Activated T-cell treated with anti-CD3 and anti-CD28 coated beads for 24 hours (primary cell): ENCODE data around the gene DPM2.

Experiments used
- DNase-seq: peaks from one replicate; pipeline ENCODE4 v3.0.0-alpha.2; 2020; ENCODE audit warnings: low read depth

The DPM2 gene

DNA sequence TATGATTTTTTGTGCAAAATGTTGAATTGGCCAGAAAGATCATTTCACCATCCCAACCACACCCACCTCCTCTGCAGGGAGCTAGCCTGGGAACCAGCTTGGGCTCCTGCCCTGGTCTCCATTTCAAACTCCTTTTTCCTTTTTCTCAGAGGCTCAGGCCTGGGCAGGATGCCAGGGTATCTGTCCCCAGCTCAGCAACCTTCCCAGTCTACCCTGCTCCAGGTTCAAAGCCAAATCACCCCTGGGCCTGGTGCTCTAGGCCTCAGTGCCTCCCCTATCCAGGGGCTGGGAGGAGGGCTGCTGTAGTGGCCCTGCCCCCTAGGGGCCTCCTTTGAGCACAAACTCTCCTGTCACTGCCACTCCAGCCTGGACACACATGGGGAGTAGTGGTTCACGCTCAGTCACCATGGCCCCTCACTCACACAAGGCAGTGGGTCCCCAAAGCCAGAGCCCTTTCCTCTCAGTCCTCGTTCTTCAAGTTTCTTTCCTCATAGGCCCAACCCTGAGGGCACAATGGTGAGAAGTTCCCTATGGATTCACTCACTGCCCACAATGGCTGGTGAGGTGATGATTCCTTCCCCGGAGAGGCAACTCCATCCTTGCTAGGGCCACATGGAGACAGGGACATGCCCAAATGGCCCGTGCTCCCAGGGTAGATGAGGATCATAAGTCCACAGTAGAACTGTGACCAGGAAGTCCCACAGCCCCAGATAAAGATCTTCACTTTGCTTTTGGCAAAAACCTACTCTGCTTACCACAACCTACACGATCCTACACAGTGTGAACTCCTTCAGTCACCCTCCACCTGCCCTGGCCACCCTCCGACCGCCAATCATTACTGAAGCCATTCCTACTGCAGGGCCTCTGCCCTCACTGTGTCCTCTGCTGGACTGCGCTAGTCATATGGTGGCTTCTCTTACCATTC is 19.2 kb downstream of the DPM2 start:
- no peak for DNase-seq

DNA sequence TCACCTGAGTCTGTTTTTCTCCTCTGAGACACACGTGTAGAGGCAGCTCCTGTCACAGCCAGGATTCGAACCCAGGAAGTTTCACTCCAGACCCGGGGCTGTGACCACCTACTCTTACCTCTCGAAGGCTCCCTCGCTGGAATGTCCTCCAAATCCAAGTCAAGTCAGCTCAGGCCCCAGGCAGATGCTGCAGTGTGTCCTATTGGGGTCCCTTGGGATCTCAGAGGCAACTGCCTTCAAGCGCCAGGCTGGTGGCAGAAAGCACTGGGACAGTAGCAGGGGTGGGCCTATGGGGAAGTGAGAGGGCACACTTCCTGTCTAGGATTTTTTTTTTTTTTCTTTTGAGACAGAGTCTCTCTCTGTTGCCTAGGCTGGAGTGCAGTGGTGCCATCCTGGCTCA is 20.1 kb downstream of the DPM2 start:
- no peak for DNase-seq

DNA sequence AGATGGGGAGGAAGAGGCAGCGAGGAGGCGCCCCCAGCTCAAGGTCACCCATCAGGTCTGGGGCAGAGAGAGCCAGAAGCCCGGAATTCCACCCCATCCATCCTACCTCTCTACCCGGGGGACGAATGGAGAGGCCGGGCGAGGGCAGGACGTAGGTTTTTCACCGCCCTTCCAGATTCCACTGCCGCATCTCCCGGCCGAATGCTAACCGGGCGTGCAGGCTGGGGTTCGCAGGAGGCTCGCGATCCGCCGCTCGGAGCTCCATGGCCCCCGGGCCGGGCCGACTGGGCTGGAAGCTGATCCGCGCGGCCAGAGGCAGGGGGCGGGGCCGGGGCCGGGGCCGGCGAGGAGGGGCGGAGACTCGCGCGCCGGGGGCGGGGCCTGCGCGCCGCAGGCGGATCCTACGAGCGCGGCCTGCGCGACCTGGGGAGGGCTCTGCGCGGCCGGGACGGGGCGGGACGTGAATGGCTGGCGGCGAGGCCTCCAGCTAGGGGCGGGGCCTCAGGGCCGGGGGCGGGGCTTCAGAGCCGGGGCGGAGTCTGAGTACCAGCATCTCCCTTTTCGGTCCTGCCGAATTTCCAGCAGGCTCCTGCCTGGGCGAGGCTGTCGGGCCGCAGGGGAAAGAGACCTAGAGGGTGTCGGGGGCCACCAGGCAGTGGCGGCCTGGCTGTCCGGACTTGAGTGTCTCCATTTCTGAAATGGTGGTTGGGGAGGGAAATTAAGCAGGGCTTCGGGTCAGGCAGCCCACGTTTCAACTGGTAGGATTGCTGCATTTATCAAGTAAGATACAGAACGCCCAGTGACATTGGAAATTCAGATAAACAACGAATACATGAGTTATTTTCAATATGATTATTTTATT is 20.7 kb downstream of the DPM2 start, which contains the start of gene ST6GALNAC4:
Gene ST6GALNAC4 (minus strand): TSS at position 322 of the 862 bp plus-strand sequence. CDS start 622 bp downstream, outside the sequence.
- peak; percentile 94 for DNase-seq

DNA sequence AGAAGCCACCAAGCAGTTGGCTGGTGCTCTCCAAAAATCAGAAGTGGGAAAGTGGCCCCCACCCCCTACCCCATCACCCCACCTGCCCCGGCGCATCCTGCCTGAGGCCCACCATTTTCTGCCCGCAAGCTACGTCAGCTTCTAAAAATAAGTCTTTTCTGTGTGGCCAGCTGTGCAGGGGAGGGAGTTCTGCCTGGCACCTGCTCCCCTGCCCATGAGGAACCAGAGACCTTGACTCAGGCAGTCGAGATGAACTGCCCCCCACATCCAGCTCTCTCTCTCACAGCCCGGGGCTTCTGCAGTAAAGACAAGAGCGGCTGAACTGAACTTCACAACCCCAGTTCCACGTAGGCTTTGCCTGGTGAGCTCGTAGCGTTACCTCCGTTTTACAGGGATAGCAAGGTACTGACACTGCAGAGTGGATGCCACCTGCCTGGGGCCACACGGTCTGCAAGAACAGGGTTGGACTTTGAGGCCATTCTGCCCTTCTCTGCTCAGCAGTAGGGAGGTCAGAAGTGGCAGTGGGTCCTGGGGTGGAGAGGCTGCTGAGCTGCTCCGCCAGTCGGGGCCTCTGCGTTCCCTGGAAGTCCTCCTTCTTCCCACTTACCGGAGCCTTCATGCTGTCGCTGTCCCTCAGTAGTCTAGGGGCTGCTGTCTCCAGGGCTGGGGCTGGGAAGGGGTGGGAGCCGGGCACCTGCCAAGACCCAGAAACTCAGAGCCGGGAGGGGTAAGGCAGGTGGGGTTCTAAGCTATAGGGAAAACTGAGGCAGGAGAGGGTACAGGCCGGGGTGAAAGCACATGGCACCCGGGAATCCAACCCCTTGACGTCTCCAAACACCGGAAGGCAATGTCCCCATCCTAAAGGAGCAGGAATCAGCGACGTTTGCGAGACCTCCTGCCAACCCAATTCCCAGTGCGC is 21.6 kb downstream of the DPM2 start:
- no peak for DNase-seq

DNA sequence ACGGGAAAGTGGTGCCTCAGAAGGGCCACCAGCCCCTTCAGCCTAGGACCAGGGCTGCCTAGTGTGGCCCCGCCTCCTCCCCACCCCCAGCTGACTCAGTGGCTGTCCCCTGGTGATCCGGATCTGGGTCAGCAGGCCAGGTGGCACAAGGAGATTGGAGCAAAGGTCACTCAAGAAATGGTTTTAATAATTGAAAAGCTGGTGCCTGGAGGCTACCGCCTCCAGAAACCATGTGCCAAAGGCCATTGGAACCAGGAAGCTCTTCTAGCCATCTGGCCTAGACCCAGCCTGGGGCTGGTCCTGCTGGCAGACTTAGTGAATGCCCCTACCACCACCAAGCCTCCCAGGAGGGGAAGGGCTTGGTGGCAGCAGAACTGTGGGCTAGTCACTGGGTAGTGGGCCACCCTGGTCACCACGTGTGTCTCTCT is 22.3 kb downstream of the DPM2 start:
- no peak for DNase-seq

DNA sequence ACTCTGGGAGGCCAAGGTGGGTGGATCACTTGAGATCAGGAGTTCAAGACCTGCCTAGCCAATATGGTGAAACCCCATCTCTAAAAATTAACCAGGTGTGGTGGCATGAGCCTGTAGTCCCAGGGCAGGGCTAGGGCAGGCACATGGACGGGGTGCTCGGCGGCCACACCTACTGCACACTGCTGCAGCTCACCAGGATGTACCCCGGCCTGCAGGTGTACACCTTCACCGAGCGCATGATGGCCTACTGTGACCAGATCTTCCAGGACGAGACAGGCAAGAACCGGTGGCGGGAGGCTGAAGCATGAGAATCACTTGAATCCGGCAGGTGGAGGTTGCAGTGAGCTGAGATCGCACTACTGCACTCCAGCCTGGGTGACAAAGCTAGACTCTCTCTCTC is 24.0 kb downstream of the DPM2 start:
- DNase-seq: no peak

DNA sequence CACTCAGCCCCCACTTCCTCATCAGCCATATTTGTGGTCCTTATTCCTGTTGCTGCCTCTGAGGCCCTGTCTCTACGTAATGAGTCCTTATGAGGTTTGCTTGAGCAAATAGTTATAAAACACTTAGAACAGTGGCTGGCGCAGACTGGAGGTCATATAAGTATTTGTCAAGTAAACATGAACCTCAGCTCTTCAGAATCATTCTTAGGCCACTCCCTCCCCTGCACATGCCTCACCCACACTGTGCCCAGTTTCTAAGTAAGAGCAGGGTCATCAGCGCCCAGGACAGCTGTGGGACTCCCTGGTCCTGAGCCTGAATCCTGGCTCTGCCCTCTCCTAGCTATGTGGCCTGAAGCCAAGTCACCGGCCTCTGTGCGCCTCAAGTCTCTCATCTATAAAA is 24.8 kb downstream of the DPM2 start:
- no peak for DNase-seq

DNA sequence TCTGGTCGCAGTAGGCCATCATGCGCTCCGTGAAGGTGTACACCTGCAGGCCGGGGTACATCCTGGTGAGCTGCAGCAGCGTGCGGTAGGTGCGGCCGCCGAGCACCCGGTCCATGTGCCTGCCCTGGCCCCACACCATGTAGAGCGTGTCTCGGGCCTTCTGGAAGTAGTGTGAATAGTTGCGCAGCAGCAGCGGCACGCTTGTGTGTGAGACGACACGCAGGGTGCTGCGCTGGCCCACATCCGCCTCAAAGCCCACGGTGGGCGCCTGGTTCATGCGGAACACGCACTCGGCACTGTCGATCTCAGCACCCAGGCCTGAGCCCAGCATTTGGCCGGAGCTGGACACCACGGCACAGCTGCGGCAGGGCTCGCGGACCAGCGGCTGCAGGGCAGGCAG is 25.4 kb downstream of the DPM2 start:
- no peak for DNase-seq

DNA sequence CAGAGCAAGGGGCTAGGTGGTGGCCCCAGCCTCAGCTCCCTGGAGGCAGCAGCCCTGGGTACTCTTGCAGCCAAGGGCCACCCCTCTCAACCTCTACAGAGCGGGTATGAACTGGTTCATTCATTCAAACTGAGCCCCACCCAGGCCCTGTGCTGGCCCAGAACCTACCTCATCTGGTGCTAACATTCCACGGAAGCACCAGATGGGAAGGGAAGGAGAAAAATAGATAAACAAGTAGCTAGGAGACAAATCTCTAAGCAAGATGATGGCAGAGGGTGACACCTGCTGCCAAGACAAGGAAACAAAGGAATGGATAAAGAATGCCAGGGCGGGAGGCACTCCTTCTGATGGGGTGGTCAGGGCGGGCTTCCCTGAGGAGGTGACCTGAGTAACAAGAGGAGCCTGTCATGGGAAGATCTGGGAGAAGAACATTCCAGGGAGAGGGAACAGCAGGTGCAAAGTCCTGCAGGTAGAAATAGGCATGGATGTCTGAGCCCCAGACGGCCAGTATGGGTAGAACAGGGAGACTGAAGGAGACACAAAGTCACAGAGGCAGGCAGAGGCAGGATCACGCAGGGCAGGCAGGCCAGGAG is 26.9 kb downstream of the DPM2 start:
- DNase-seq: no peak

DNA sequence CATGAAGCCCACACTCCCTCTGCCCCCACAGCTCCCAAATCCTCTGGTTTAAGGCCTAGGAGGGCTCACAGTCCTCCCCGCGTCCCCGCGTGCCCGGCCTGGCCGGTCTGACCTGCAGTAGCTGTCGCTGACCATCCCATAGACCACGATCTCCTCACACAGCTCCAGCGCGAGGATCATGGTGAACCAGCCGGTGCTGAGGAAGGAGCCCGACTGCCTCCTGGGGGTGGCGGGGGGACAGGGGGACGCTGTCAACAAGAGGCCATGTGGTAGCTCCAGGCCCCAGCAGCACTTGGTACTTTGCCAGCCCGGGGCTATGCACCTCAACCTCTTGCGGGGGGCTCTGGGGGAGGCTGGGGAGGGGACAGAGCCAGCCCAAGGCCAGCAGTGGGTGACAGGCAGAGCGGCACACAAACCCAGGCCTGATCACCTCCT is 27.8 kb downstream of the DPM2 start:
- no peak for DNase-seq

DNA sequence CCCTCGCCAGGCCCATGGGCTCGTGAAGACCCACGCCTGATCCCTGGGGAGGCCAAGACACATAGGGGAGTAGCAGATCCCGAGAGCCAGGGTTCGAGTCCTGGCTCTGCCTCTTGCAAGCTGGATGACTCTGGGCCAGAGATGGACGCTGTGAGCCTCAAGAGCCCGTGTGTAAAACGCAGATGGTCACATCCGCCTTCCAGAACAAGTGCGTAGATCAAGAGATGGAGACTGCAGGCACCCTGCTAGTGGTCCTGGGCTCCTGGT is 29.1 kb downstream of the DPM2 start:
- no peak for DNase-seq

DNA sequence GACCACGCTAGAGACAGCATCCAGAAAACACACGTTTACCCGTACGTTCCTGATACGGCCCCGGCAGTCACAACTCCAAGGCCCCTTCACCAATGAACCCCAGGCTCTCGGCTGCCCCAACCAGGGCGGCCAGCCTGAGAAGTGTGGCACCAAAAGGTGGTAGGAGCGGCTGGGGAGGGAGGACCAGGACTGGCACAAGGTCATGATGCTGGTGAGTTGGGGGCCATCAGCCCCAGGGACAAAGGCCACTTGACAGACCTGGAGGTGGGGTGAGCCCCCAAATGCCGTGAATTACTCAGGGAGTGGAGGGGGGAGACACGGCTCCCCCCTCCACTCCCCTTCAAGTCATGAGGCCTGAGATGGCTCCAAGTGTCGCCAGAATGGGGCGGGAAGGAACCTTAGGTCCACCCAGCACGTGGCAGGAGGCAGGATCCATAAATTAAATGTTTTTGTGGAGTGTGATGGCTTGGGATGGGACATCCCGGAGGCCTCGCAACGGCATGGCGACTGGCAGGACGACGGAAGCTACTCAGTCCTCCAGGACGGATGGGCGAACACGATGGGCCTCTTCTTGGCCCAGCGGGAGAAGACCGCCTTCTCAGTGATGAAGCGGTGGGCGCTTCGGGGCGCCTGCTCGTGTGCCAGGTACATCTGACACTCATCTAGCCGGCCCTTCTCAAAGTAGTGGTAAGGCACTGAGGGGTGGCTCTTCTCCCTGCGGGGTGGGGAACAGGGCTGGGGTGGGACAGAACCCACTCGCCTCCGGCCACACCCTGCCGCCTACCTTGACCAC is 29.6 kb downstream of the DPM2 start:
- DNase-seq: no peak

DNA sequence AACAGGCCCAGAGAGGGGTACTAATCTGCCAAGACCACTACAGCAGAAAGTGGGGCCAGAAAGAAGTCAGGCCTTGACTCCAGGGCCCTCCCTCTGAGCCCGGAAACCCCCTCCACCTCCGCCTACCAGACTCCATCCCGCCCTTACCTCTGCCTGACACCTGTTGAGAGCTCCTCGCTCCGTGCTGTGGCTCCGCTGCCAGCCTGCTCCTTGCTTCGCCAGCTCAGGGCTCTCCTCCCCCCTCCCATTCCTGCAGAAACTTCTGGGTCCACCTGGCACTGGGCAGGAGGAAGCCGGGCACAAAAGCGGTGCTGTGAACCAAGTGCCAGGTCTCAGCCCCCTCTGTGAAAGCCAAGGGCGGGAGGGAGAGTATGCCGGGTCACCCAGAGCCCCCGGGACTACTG is 31.9 kb downstream of the DPM2 start:
- no peak for DNase-seq

DNA sequence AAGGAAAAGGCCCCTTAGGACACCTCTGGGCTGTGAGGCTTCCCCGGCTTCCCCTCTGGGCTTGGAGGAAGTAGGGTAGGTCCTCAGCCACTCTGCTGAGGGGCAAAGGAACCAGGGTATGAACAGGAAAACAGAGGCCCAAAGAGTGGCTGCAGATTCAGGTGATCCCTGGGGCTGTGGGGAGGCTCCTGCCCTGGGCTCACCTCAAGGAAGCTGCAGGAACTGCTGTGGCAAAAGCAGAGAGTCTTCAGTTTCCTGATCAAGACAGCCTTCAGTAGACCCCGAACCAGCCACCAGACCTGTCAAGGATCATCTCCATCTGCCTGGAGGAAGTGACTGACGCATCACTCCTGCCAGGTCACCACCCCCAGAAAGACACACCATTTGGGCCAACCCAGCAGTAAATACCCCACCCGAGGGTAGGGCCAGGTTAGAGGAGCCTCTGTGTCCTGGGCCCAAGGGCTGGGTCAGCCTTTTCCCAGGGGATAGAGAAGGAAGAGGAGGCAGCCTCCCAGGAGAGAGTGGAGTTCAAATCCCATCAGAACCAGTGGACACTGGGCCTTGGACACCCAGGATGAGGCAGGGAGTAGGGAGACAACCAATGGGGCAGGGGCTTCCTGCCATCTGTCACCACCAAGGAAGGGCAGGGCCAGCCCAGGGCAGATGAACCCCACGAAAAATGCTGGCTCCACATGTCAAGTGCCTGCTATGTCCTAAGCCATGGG is 32.5 kb downstream of the DPM2 start:
- no peak for DNase-seq

DNA sequence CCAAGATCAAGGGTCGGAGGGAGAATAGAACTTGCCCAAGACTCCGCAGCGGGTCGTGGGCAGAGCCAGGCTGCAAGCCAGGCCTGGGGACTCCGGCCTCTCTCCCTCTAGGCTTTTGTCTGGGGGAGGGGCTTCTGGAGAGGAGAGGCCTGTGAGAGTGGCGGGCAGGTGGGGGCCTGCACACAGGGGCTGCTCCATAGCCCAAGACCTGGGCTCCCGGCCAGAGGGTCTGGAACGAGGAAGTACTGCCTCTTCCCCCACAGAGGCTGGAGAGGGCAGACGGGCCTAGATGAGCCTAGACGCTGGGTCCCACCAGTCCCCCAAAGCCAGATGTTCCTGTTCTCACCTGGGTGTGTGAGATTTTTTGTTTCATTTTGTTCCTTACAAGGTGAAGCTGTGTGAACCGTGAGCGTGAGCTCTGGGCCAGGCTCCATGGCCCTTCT is 33.1 kb downstream of the DPM2 start:
- no peak for DNase-seq

DNA sequence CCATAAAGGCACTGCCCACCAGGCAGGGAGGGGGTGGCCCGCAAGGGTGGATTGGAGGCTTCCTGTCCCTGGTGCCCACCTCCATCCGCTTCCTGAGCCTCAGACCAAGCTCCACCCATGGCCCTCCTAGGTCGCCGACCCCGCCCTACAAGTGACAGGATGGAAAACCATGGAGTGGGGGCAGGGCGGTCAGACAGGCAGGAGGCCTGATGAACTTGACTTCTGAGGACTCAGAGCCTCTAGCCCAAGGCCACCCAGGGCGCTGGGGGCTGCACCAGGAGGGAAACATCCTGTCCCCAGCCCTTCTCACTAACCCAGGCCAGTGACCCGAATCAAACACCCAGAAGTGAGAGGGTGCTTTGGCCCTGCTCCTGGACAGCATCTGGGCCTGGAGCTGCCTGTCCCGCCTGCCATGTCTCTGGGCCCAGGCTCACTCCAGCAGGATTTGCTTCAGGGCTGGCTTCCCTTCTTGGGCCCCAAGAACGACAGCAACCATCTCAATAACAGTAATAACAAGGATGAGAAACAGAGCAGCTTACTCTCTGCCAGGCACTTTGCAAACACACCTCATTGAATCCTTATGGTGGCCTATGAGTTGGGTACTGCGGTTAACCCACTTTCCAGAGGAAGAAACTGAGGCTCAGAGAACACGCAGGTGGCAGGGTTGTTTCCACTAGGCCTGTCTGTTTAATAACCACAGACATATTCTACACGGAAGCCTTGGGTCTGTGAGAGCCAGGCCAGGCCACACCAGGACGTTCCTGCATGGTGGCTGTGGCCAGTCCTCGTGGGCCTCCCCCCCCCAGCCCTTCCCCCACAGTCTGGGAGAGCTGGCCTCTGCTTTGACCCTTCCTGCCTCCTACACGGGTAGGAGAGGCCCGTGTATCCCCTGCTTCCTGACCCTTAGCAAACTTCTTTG is 33.8 kb downstream of the DPM2 start:
- peak; percentile 72 for DNase-seq

DNA sequence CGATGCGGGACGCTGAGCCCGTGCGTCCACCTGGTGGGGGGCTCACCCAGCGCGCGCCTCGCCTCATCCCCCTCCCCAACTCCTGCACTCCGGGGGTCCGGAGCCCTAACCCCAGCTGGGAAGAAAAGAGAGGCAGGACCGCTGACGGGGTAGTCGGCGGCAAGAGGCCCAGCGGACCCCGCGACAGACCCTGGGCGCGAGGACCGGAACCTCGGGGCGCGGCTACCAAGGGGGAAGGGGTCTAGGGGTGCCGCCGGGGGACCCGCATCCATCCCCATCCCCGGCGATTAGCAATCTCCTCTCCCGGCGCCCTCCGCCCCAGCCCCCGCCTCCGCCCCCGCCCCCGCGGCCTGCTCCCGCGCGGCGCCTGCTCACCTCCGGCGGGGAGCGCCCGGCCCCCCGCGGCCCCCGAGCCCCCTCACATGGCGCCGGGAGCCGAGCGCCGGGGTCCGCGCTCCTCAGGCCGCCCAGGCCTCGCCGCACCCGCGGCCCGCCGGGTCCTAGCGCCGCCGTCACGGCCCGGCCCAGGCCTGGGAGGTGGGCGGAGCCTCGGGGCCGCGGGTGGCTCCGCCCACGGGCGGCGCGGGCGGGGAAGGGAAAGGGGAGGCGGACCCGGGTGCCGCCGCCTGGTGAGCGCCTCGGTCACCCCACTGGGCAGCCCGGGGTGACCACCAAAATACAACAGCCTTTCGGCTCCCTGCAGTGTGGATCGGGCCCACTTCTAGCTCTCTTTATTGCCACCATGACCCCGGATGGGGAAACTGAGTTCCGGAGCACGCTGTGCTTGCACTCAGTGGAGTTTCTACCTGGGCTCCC is 38.3 kb downstream of the DPM2 start, which contains the start of gene ST6GALNAC6:
Gene ST6GALNAC6 (minus strand): TSS at position 476 of the 816 bp plus-strand sequence. CDS start 1,622 bp downstream, outside the sequence.
- peak; percentile 64 for DNase-seq
